ENCODE data around the gene PEF1.
A peak's percentile ranks its signal among the peaks of the same experiment; 100 is the strongest.

Gene PEF1

GRCh38 chr1:31626223-31627207 lies 18.2 kb downstream of the PEF1 start:
- no peak for DNase-seq

GRCh38 chr1:31625561-31626222 lies 19.0 kb downstream of the PEF1 start:
- DNase-seq = peak; percentile 58

DNA sequence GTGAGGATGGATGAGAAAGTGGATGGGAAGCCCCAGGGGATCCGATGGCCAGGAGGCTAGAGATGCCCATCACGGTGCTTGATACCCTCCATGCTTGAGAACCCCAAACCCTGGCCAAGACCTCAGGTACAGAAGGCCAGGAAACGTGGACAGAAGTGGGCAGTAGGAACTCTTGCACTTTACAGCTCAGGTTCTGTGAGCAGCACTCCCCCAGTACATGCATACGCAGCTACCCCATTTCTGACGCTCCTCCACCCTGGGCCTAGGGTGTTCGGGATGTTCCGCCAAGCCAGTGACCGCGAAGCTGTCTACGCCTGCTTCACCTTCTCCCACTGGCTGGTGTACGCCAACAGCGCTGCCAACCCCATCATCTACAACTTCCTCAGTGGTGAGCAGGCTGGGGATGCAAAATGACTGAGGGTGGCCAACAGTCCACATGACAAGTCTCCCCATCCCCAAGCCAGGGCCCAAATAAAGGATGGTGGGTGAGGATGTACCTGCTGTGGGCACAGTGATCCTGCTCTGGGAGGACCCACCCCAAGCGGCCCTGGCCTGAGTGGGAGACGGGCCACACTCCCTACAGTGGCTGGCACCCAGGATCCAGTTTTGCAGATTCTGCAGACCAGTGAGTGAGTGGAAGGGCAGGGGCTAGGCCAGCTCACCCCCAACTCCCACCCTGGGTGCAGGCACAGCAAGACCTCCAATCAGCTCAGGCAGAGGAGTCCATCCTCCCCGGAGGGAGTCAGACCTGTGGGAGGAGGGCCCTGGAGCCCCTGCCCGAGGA lies 19.8 kb downstream of the PEF1 start:
- DNase-seq = no peak

- DNase-seq = no peak
Observed at GRCh38 chr1:31624309-31624708, 20.4 kb downstream of the PEF1 start.

DNA sequence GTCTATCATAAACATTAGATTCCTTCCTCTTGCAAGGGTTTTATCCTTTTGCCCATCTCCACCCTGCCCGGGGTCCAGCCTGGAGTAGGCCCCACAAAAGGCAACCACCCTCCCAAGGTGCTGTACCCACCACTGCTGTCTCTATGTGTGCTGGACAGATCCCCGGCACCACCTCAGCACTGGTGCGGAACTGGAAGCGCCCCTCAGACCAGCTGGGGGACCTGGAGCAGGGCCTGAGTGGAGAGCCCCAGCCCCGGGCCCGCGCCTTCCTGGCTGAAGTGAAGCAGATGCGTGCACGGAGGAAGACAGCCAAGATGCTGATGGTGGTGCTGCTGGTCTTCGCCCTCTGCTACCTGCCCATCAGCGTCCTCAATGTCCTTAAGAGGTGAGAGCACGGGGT lies 21.3 kb downstream of the PEF1 start:
- no peak for DNase-seq

DNA sequence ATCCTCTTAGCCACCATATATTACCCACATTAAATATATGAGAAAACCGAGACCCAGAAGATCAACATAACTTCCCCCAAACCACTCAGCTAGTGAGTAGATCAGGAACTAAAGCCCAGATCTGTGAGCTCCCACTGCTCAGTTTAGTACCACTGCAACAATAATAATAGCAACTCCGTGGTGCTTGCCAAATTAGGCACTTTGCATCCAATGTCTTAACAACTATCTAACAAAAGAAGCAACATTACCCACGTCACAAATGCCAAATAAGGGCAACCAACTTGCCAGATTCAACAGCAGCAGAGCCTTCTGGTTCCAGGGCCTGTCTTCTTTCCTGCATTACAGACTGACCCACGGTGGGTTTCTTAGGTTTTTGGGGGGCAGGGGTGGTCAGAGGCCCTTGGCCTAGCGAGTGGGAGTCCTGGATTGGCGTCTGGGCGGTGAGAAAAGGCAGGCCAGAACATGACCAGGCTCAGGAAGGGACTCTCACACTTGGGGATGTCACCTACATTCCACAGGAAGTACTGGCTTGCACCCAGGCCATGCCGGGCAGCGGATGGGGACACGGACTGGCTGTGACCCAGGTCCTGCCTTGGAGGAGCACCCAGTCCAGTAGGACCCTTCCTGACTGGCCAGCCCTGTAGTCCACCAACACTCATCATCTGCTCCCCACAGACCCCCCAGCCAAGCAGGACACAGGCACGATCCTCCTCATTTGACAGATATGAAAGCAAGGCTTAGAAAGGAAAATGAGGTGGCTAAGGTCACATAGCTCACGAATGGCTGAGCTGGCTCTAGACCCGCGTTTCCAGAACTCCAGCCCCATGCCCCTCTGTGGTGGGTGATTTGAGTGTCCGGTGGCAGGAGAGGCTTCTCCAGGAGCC lies 22.6 kb downstream of the PEF1 start:
- DNase-seq = no peak

DNA sequence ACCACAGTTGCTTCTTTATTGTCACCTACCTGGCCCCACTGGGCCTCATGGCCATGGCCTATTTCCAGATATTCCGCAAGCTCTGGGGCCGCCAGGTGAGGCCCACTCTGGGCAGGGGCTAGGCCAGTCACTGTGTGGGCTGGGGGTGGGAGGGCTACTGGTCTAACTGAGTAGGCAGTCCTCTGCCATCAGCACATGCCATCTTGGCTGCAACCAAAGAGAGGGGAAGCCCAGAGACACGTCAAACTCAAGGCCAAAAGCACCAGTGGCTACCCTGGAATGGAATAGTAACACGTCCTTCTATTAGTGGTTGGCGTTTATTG lies 23.2 kb downstream of the PEF1 start:
- DNase-seq = no peak

GRCh38 chr1:31620631-31621497 lies 23.8 kb downstream of the PEF1 start:
- no peak for DNase-seq

- no peak for DNase-seq
Observed at GRCh38 chr1:31618916-31619846, 25.5 kb downstream of the PEF1 start.

GRCh38 chr1:31617916-31618746 lies 26.5 kb downstream of the PEF1 start:
- DNase-seq = peak; percentile 21

GRCh38 chr1:31617218-31617915 lies 27.3 kb downstream of the PEF1 start, which contains the start of gene HCRTR1:
TSS of gene HCRTR1 (plus strand) at chr1:31617689. CDS start at chr1:31619193, 1,504 bp downstream.
- no peak for DNase-seq

- no peak for DNase-seq
Observed at GRCh38 chr1:31615939-31616338, 28.7 kb downstream of the PEF1 start.

DNA sequence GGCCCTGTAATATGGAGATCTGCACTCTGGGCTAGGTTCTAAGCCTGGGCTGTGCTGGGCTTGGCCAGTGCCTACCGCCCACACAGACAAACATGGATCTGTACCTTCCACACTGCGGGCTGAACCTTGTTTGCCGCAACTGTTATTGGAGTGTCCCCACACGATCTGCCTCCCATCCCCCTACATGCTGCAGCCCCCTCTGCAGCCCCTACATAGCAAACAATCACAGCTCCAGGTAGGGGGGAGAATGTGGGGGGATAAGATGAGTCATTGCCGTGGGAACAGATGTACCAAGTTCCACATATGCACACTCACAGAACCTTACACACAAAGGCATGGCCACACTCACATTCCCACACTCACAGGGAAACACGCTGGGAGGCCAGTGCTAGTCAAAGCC lies 29.3 kb downstream of the PEF1 start:
- DNase-seq = no peak

DNA sequence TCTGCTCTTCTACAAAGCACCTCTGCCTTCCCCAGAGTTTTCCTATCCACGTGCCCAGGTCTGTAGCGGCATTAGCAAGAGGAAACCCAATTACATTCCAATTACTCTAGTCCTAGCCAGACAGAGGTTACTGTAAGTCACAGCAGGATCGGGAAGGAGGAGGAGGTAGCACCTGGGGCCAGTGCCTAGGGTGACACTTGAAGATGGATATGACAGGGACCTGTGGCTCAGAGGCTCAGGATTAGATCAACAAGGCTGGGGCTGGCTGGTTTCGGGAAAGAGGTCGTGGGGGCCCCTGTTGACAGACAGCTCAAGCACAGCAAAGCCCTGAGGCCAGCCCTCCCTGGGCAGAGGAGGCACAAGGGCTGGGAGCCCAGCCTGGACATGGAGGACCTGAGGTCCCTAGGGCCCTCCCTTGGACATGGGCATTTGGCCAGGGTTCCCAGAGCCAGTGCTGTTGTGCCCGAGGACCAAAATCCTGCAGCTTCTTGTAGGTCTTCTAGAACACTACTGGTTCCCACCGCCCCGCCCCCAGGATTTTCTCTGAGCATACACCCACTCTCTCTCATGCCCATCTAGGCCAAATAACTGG lies 30.2 kb downstream of the PEF1 start:
- DNase-seq = no peak

- no peak for DNase-seq
Observed at GRCh38 chr1:31609514-31610118, 35.1 kb downstream of the PEF1 start.

GRCh38 chr1:31607360-31607759 lies 37.3 kb downstream of the PEF1 start:
- DNase-seq = no peak

DNA sequence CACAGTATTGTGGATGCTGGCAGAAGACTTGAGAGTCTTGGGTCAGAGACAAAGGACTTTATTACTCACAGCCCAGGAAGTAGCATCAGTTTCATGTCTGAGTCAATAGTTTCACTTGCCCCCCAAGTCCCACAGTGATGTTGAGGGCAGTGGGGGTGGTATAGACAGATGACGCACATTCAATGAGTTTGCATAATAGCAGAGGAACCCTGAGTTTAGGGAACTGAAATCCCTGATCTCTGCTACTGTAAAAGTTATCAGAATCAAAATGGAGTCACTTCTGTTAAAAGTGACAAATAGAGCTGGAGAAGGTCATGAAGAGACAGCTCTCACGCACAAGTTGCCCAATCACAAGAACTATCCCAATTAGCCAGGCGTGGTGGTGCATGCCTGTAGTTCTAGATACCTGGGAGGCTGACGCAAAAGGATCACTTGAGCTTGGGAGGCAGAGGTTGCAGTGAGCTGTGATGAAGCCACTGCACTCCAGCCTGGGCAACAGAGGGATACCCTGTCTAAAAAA lies 38.7 kb downstream of the PEF1 start:
- peak; percentile 58 for DNase-seq

Data from fibroblast of upper back skin (primary cell).